WI38 (cell line): ENCODE measurements around the gene SLC29A2.
"Not testable (repeated sequence)": the region's sequence is repeated elsewhere in the genome, so short reads cannot be mapped to it uniquely, and the experiment has no call there.

Experiments used
- H3K4me3 ChIP-seq: 2 replicates; pipeline ENCODE4 v1.5.1; 2011; ENCODE audit warnings: low read depth, mild to moderate bottlenecking, control low read depth, low read length
- TF ChIP-seq, protein P1 (sequence below): IDR thresholded peaks from 2 replicates; pipeline ENCODE4 v1.5.1; 2012; ENCODE audit warnings: low read depth, mild to moderate bottlenecking, control low read depth, low read length

Gene SLC29A2

DNA sequence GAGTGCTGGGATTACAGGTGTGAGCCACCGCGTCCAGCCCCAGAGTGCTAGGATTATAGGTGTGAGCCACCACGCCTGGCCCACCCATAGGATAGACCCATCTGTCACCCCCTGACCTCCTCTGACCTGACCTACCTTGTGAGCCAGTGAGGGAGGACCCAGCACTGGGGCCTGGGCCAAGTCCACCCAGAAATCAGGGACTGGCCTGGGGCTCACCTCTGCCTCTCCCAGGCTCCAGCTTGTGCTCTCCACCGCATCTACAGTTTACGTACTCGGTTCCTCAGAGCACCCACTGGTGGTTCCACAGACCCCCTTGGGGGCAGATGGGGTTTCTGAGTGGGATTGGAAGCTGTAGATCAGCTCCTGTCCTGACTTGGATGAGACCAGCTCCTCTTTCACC, 6.4 kb downstream of the SLC29A2 start:
- TF ChIP-seq, protein P1, sequence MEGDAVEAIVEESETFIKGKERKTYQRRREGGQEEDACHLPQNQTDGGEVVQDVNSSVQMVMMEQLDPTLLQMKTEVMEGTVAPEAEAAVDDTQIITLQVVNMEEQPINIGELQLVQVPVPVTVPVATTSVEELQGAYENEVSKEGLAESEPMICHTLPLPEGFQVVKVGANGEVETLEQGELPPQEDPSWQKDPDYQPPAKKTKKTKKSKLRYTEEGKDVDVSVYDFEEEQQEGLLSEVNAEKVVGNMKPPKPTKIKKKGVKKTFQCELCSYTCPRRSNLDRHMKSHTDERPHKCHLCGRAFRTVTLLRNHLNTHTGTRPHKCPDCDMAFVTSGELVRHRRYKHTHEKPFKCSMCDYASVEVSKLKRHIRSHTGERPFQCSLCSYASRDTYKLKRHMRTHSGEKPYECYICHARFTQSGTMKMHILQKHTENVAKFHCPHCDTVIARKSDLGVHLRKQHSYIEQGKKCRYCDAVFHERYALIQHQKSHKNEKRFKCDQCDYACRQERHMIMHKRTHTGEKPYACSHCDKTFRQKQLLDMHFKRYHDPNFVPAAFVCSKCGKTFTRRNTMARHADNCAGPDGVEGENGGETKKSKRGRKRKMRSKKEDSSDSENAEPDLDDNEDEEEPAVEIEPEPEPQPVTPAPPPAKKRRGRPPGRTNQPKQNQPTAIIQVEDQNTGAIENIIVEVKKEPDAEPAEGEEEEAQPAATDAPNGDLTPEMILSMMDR: no peak
- H3K4me3 ChIP-seq: no peak overlapping the region

DNA sequence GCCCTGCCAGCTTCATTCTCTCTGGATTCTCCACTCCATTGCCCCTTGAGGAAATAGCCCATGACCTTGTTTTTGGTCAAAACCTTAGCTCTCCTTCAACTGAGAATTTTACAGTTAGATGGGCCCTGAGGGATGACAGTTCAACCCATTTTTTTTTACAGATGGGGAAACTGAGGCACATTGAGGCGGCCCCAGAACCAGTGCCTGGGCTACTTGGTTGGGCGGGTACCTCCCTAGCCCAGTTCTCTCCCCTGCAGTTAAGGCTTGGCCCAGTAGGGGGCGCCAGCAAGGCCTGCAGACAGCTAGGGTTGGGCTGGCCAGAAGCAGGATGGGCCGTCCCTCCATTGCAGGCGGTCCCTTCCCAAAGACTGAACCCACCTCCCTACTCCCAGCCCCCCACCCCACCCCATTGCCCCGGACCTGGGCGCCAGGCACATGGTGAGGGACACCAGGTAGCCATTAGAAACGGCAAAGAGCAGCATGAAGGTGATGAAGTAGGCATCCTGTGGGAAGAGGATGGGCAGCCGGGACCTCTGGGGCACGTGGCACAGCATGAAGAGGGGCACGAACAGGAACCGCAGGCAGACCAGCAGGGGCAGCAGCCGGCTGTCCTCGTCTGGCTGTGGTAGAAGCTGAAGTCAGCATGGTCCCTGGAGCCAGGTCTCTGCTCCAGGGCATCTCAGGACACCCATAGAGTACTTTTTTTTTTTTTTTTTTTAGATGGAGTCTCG, 7.6 kb downstream of the SLC29A2 start:
- TF ChIP-seq, protein P1: peak; percentile 76
- H3K4me3 ChIP-seq: no peak overlapping the region

DNA sequence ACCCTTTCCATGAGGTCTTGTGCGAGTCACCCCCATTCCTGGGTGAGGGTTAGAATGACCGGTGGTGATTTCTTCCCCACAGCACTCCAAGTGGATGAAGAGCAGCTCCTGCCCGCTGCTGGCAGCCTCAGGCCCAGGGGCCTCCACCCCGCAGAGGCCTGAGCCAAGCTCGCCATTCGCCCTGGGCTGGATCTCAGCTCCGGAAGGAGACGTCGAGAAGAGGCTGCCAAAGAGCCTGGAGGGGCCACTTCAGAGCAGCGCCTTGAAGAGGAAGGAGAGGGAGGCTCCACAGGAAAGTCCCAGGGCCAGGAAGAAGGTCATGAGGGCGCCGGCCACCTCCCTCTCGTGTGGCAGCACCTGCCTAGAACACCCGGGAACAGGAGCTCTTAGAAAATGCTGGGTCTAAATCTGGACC, 8.4 kb downstream of the SLC29A2 start:
- H3K4me3 ChIP-seq: no peak overlapping the region
- TF ChIP-seq, protein P1: no peak

DNA sequence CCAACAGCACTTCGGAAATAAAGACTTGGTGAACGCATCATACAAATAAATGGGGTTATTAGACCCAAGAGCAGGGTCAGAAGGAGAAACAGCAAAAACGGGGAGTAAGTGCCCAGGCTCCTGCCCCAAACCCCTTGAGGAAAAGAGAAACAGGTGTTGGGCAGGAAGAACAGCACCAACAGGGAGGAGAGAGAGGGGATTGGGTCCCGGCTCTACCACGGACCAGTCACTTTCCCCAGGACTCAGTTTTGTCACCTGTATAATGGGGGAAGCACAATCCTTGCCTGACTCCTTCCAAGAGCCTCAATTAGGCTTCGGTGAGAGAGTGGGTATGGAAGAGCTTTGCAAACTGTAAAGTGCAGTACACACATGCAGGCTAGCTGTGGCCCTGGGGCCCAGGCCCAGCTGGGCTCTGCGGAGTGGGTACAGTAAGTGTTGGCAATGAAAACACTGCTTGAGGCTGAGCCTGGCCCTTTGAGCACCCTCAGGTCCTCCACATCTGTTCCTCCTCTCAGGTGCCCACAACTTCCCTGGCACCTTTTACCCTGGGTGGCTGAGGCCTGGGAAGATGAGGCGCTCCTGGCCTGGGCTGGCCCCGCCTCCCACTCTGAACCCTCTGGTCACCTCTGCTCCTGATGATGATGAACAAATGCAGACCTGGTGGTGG, 8.9 kb downstream of the SLC29A2 start:
- H3K4me3 ChIP-seq: no peak overlapping the region
- TF ChIP-seq, protein P1: no peak

DNA sequence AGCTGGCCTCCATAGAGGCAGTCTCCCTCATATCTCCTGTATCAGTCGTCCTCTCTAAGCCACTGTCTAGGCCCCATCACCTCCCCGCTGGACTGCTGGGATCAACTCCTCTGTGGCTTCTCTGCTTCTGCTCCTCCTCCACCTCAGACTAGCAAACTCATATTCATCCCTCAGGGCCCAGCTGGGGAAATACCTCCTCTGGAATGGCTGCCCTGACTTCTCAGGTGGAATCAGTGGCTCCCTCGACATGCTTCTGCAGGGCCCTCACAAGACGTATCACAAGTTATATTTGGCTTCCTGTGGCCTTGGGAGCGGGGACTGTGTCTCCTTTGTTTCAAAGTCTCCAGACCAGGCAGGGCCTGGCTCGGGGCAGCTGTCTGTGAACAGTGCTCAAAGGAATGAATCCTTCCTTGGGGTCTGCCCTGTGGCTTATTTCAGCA, 10.0 kb downstream of the SLC29A2 start:
- TF ChIP-seq, protein P1: no peak

DNA sequence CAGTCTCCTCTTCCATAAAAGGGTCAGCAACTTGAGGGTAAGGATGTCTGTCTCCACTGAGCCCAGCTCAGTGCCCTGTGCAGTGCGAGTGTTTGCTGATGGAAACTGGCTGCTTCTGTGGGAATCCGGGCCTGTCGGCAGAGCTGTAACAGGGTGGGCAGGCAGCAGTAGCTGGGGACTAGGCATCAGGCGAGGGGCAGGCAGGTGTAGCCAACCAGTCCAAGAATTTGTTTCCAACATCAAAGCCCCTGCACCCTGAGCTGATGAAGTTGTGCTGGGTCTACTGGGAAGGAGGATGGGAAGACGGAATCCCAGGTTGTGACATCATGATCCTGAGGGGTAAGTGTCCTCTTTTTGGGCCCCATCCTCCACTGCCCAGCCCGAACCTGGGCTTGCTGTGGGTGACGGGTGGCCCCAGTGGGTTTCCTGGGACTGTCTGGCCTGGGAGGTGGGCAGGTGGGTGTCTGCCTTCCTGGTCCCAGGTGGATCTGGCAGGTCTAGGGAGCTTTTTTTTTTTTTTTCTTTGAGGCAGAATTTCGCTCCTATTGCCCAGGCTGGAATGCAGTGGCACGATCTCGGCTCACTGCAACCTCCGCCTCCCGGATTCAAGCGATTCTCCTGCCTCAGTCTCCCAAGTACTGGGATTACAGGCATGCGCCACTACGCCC, 11.0 kb downstream of the SLC29A2 start:
- H3K4me3 ChIP-seq: no peak overlapping the region
- TF ChIP-seq, protein P1: no peak

More for the DNA sequence above, 10.0 kb downstream of the SLC29A2 start:
- H3K4me3 ChIP-seq: no peak overlapping the region

DNA sequence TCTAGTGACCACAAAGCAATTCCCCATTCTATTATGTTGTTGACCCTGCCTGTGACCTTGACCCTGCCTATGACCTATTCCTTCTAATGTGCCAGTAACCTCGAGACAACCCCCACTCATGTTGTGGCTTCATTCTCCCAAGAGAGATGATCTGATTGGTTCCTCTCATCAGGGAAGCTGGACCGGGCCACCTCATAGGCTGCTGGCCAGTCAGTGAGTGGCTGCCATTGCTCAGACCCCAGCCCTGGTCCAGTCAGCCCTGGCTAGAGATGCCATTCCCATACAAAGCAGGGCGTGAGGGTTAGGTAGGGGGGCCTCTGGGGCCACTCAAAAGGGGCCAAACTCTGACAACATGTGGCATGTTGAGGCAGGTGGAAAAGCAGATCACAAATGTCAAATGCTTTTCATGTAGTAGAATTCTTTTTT, 11.9 kb downstream of the SLC29A2 start:
- no peak overlapping the region for H3K4me3 ChIP-seq
- TF ChIP-seq, protein P1: no peak

DNA sequence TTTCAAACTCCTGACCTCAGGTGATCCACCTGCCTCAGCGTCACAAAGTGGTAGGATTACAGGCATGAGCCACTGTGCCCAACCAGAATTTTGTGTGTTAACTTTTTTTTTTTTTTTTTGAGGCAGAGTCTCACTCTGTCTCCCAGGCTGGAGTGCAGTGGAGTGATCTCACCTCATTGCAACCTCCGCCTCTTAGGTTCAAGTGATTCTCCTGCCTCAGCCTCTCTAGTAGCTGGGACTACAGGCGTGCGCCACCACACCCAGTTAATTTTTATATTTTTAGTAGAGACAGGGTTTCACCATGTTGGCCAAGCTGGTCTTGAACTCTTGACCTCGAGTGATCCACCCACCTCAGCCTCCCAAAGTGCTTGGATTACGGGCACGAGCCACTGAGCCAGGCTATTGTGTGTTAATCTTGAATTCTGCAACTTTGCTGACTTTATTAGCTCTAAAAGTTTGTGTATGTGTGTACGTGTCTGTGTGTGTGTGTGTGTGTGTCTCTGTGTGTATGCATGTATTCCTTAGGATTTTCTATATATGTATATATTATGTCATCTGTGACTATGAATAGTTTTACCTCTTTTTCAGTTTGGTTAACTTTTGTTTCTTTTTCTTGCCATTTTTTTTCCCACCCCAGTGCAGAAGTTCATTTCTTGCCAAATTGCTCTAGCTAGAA, 20.9 kb downstream of the SLC29A2 start:
- not testable (repeated sequence) for H3K4me3 ChIP-seq
